Heart right ventricle (tissue), 16 donors: Measurements from ENCODE around the gene CD177. TPM values are rescaled to one million over a fixed set of nuclear protein-coding genes. Genes with fewer than 3 reads are reported as not detected.
A peak's percentile ranks its signal among the peaks of the same experiment; 100 is the strongest.
"Not testable (repeated sequence)": the region's sequence is repeated elsewhere in the genome, so short reads cannot be mapped to it uniquely, and the experiment has no call there.

Experiments
- ATAC-seq, 8 donors: fragments of 200-7000 bp; cut with Tn5 transposase; one replicate each; pipeline ENCODE4 v1.9.1; 2020; ENCODE audit warnings: mild to moderate bottlenecking in 8 of 8, moderate library complexity in 8 of 8, moderate number of reproducible peaks in 1 of 8
- DNase-seq, 2 donors: peaks; one replicate each; pipeline ENCODE4 v3.0.0-alpha.2; 2020
- H3K27ac ChIP-seq, 10 donors: fragments of 200-600 bp; sonication (generic) in 2 of 10; one replicate each; pipeline versions ENCODE4 v1.5.0 to v1.8.0; 2020 to 2022; ENCODE audit warnings: mild to moderate bottlenecking in 3 of 10
- H3K27me3 ChIP-seq, 7 donors: fragments of 200-600 bp; one replicate each; pipeline ENCODE4 v1.8.0; 2021 to 2022; ENCODE audit warnings: mild to moderate bottlenecking in 2 of 7
- H3K36me3 ChIP-seq, 9 donors: fragments of 200-600 bp; sonication (generic) in 1 of 9; one replicate each; pipeline versions ENCODE4 v1.5.0 to v1.8.0; 2020 to 2022; ENCODE audit warnings: mild to moderate bottlenecking in 2 of 9
- H3K4me1 ChIP-seq, 9 donors: fragments of 200-600 bp; sonication (generic) in 1 of 9; one replicate each; pipeline versions ENCODE4 v1.5.0 to v1.8.0; 2020 to 2022; ENCODE audit warnings: mild to moderate bottlenecking in 4 of 9
- H3K4me3 ChIP-seq, 10 donors: fragments of 200-600 bp; sonication (generic) in 2 of 10; one replicate each; pipeline versions ENCODE4 v1.5.0 to v1.8.0; 2020 to 2022; ENCODE audit warnings: mild to moderate bottlenecking in 7 of 10, moderate library complexity in 2 of 10
- H3K9me3 ChIP-seq, 11 donors: fragments of 200-600 bp in 10 of 11; sonication (generic) in 2 of 11; one replicate each; pipeline versions ENCODE4 v1.5.0 to v1.8.0; 2013 to 2022; ENCODE audit warnings: mild to moderate bottlenecking in 2 of 11, control low read depth in 1 of 11, moderate library complexity in 1 of 11
- CTCF ChIP-seq, 9 donors: fragments of 200-600 bp; sonication (generic) in 2 of 9; IDR thresholded peaks; one replicate each; pipeline versions ENCODE4 v1.5.0 to v1.8.0; 2021 to 2022; ENCODE audit warnings: antibody characterized with exemption in 9 of 9, mild to moderate bottlenecking in 5 of 9, moderate library complexity in 1 of 9
- WGBS, 2 donors: extraction: QIAGEN DNeasy Blood & Tissue Kit; methylation state at CpG; one replicate each; pipeline ENCODE4 v1.1.7; 2013; ENCODE audit warnings: inconsistent platforms in 1 of 2; 5-methylcytosine and 5-hydroxymethylcytosine counted together
- intact Hi-C, 10 donors: fragments of 100-400 bp; cut with DNase I; formaldehyde crosslinking; loops; one replicate each; pipeline versions ENCODE4 v1.11.1 to v1.14.2; 2022
- polyA plus RNA-seq, 2 donors: library from polyadenylated mRNA; stranded (reverse); fragments of 200-250 nt; gene quantifications; one replicate each; pipeline ENCODE4 v1.2.3, GENCODE V29; 2013
- total RNA-seq, 10 donors: library from RNA; stranded (reverse); fragmentation: NEBNext Ultra II Directional in 3 of 10; extraction: Animal tissue kit (Norgen Biotek cat#: 25700) in 3 of 10; gene quantifications; one replicate each; pipeline versions ENCODE4 v1.2.1 to v1.2.4, GENCODE V29; 2021 to 2023
- donor health status: Arrhythmogenic right ventricular cardiomyopathy.
- donor health status: ischemic (EF 13 %, LVEDD 7.1; RV severe dilation, severe dysfunction).
- donor health status: healthy with polysubstance abuse.
- donor health status: DM: no; HTN: yes; CAD: no.
- donor health status: DM: no; HTN: no; CAD: no.
- donor health status: ischemic (EF 25% LVEDD 6.9; RV normal size, moderate dysfunction).
- donor health status: ischemic (EF 25% LVEDD 5.7; RV mildly dilated, moderate dysfunction).
- donor health status: healthy.
- donor health status: DM: yes; HTN: yes; CAD: no.
- donor health status: Ischemic cardiomyopathy.
- donor health status: ischemic (EF 35%, LVEDD 5.7; RV mildly dilated, moderate dysfunction).
- donor health status: nonischemic (EF 11% LVEDD 7.7; RV severe dilation, severe dysfunction).
- donor health status: DM: yes; HTN: yes; CAD: no.
- donor health status: PGD.
- donor health status: ischemic (EF 29% LVEDD 5.4; RV normal size, mild dysfunction).
- donor health status: nonischemic (EF 23%, LVEDD 6.1; RV moderate dilation, normal function).

CD177 gene
- total and polyA plus RNA-seq, 12 donors: 0.07 to 0.56 (median 0.54) TPM; not detected in 7

GRCh38 chr19:43351998-43352746 is 1.3 kb upstream of the CD177 start:
- 66 to 70% methylated on average over 7 of the region's 7 CpGs for WGBS, 2 donors
- no peaks in the 10 kb centered on the region for H3K36me3 ChIP-seq

GRCh38 chr19:43354305-43354627 is 780 bp downstream of the CD177 start:
- 1 to 29% methylated on average over 19 of the region's 19 CpGs for WGBS, 2 donors
- intact Hi-C loops: no loop called here
- no peaks in the 10 kb centered on the region for H3K9me3 ChIP-seq
- H3K36me3 ChIP-seq: no peaks in the 10 kb centered on the region
- peaks cover 0 to 35% (median 26%) of the 10 kb centered on the region in 7 donors for H3K27me3 ChIP-seq
- no peak for DNase-seq
- no peak for TF ChIP-seq CTCF (IDR thresholded peaks at IDR 0.05)
- H3K4me1 ChIP-seq: peaks cover 0 to 4% (median 0%) of the 10 kb centered on the region in 9 donors
- peak overlapping the region in 1 of 10 donors; percentile 3 for H3K27ac ChIP-seq
- peak overlapping the region in 1 of 10 donors; percentile 24 for H3K4me3 ChIP-seq
- no peak for ATAC-seq

More at GRCh38 chr19:43351998-43352746, 1.3 kb upstream of the CD177 start:
- Histone ChIP-seq H3K9me3 (peaks cover 0 to 3% (median 0%) of the 10 kb centered on the region in 11 donors), H3K27ac (peak overlapping the region in 1 of 10 donors; percentile 16), H3K4me1 (peaks cover 0 to 4% (median 0%) of the 10 kb centered on the region in 9 donors), H3K4me3 (no peak overlapping the region), H3K27me3 (peaks cover 0 to 35% (median 26%) of the 10 kb centered on the region in 7 donors)
- TF ChIP-seq CTCF (IDR thresholded peaks at IDR 0.05): no peak
- DNase-seq: no peak
- ATAC-seq: no peak
- intact Hi-C loops: no loop called here

- H3K4me1 ChIP-seq, H3K27ac ChIP-seq, DNase-seq, H3K36me3 ChIP-seq, intact Hi-C loops, H3K4me3 ChIP-seq, H3K9me3 ChIP-seq, ATAC-seq: not testable (repeated sequence)
- peaks cover 0 to 33% (median 25%) of the 10 kb centered on the region in 7 donors for H3K27me3 ChIP-seq
- WGBS, 2 donors: no CpG with 5 or more reads among the region's 3 CpGs
Observed at GRCh38 chr19:43356749-43357148, 3.3 kb downstream of the CD177 start.

GRCh38 chr19:43362179-43362578 is 8.7 kb downstream of the CD177 start:
- 44 to 51% methylated on average over 8 of the region's 8 CpGs for WGBS, 2 donors
- intact Hi-C loops: no loop called here
- H3K9me3 ChIP-seq: no peaks in the 10 kb centered on the region
- DNase-seq (no peak), ATAC-seq (no peak)
- no peaks in the 10 kb centered on the region for H3K36me3 ChIP-seq
- TF ChIP-seq CTCF (IDR thresholded peaks at IDR 0.05): no peak
- H3K4me3 ChIP-seq: no peak overlapping the region
- H3K4me1 ChIP-seq: no peaks in the 10 kb centered on the region
- no peak overlapping the region for H3K27ac ChIP-seq
- H3K27me3 ChIP-seq: peaks cover 0 to 27% (median 0%) of the 10 kb centered on the region in 7 donors

- 76 to 84% methylated on average over 10 to 11 of the region's 11 CpGs for WGBS, 2 donors
- DNase-seq (no peak), ATAC-seq (no peak)
- Histone ChIP-seq H3K4me3 (no peak overlapping the region), H3K4me1 (no peaks in the 10 kb centered on the region), H3K36me3 (no peaks in the 10 kb centered on the region), H3K27ac (no peak overlapping the region), H3K9me3 (no peaks in the 10 kb centered on the region), H3K27me3 (peaks cover 0 to 31% (median 0%) of the 10 kb centered on the region in 7 donors)
- no peak for TF ChIP-seq CTCF (IDR thresholded peaks at IDR 0.05)
- intact Hi-C loops: no loop called here
Observed at GRCh38 chr19:43362745-43363144, 9.3 kb downstream of the CD177 start.

GRCh38 chr19:43365677-43366076 is 12.2 kb downstream of the CD177 start:
- peaks cover 0 to 32% (median 0%) of the 10 kb centered on the region in 7 donors for H3K27me3 ChIP-seq
- H3K4me3 ChIP-seq, H3K36me3 ChIP-seq, H3K27ac ChIP-seq, ATAC-seq, H3K4me1 ChIP-seq, H3K9me3 ChIP-seq, DNase-seq, intact Hi-C loops: not testable (repeated sequence)
- WGBS, 2 donors: 84 to 94% methylated on average over 5 of the region's 9 CpGs
